HG02943 (cell line): ENCODE results near the gene UBR4.

Experiments used
- ATAC-seq: cut with Tn5 transposase; IDR thresholded peaks from one replicate; pipeline ENCODE4 v1.9.1; 2021; ENCODE audit warnings: mild to moderate bottlenecking, low read depth, moderate library complexity; ENCODE audit not compliant: unreplicated experiment

The UBR4 gene

DNA sequence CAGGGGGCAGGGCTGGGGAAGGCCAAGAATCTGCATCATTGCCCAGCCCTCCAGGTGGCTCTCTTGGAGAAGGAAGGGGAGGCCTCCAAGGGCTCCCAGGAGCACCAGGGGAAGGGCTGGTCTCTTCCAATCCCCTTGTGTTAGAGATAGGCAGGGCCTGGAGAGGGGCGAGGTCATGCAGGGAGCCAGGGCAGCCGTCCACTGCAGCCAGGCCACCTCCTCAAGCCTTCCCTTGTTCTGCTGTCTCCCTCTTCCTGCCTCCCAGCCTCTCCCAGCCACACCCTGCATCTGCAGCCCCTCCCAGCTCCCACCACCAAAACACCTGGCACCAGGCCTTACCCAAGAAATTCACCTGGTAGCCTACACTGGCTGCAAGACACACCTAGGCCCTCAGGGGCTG lies 148.3 kb downstream of the UBR4 start:
- no peak for ATAC-seq

DNA sequence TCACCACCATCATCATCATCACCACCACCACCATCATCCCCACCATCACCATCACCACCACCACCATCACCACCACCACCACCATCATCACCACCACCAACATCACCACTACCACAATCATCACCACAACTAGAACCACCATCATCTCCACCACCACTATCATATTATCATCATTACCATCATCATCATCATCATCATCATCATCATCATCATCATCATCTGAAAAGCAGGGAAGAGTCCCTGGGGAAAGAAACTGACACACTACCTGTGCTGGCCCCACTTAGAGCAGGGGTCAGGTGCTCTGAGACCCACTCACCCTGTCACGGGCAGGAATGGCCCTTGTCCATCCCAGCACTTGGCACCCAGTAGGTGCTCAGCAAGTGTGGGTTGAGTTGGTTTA lies 148.7 kb downstream of the UBR4 start:
- no peak for ATAC-seq

DNA sequence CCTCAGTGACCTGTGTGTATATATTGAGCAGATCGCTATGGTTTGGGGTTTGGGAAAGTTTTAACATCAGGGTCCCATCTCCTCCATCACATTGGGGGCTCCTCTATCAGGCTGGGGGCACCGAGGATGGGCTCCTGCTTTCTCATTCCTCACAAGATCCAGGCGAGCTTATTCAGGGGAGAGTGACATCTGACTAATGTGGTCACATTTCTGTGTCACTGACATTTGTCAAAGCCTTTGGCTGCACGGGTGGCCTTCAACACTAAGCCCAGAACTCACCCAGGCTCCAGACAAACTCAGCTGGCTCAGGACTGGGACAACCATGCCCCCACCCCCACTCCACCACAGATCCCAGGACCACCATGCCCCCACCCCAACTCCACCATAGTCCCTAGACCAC lies 150.3 kb downstream of the UBR4 start:
- ATAC-seq = no peak

DNA sequence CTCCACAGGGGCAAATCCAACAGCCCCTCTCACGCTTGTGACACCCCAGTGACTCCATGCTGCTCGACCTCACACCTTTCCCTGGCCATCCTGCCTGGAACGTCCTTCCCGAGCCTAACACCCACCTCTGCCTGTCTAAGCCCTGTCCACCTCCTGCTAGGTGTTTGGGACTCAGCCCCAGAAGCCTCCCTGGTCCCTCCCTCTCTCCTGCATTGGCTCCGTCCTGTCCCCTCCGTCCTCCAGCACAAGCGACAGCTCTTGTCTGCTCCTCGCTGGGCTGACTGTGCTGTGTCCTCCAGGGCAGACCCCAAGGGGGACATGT lies 151.6 kb downstream of the UBR4 start:
- ATAC-seq = no peak

DNA sequence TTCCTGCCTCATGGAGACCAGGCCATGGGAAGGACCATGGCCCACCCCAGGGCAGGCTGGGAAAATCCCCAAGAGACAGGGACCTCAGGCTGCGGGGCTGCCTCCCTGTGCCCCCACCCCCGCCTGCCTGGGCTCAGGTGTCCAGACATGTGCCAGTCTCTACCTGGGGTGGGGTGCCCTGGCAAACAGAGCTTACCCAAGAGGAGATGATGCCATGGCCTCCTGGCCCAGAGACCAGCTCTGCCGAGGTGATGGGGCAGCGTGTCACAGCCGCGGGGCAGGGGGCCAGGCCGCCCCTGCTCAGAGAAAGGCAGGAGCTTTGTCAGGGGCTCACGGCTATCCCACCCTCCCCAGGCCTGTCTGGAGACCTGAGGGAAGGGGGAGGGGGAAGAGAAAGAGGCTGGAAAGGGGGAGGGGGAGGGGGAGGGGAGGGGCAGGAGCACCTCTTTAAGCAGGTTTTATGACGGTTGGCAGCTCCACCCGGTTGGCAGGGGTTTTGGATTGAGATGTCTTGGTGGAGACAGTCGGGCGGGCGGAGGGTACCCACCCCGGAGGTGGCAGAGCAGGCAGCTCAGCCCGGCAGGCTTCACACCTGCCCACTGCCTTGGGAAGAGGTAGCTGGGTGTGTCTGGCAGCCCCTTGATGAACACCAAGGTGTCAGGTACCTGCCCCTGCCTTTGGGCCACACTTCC lies 152.1 kb downstream of the UBR4 start:
- ATAC-seq = no peak

DNA sequence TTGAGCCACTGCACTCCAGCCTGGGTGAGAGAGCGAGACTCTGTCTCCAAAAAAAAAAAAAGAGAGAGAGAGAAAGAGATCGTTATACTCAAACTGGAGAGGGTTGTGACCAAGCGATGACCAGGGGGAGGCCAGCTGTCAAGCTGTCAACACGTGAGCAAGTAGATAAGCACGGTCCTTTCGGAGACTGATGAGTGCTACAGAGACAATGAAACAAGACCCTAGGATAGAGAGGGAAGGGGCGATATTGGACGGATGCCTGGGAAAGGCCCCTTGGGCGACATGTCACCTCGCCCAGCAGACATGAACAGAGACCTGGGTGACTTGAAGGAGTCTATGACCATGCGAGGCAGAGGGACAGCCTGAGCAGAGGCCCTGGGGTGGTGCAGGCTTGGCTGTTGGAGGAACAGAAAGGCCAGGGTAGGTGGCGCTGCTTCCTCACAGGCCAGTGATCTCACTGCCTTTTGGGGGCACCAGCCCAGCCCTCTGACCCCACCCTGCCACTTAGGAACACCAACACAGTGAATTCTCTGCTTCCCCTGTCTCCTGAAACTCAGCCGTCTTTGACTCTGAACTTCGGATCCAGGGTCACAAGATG lies 152.8 kb downstream of the UBR4 start:
- ATAC-seq = no peak

DNA sequence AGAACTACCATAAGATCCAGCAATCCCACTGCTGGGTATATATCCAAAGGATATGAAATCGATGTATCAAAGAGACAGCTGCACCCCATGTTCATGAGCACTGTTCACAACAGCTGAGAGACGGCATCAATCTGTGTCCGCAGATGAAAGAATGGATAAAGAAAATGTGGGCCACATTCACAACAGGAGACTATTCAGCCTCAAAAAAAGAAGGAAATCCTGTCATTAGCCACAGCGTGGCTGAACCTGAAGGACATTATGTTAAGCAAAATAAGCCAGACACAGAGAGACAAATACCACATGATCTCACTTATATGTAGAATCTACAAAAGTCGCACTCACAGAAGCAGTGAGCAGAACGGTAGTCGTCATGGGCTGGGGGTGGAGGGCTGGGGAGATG lies 154.4 kb downstream of the UBR4 start:
- ATAC-seq = no peak

DNA sequence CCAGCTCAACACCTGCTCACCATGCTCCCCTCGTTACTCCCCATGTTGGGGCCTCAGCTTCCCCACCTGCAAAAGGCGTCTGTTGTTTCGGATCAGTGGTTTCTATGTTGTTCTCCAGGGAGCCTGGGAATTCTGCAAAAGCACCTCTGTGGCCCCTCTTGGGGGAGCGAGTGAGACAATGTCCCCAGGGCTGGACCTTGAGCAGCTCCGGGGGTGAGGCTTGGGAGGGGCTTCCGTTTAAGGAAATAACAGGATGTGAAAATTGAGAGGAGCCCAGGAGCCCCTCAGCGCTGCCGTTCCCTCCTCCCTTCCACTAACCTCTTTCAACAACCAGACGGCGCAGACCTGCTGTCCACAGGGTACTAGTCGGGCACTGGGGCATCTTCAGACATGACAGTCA lies 155.1 kb downstream of the UBR4 start:
- no peak for ATAC-seq

DNA sequence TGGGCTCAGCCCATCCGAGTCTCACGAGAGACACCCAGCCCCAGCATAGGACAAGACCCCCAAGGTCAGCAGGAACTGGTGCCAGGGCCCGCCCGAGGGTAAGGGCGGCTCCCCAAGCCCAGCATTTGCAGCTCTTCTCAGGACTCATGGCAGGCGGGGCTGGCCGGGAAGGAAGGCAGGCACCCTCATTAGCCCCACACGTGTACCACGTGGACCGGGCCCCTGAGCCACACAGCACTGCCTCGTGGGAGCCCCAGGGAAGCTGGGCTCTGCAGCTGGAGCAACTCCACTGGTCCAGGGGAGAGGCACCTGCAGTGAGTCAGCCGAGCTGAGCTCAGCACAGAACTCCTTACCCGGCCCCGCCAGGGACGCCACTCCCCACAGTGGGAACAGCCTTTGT lies 155.8 kb downstream of the UBR4 start:
- no peak for ATAC-seq

DNA sequence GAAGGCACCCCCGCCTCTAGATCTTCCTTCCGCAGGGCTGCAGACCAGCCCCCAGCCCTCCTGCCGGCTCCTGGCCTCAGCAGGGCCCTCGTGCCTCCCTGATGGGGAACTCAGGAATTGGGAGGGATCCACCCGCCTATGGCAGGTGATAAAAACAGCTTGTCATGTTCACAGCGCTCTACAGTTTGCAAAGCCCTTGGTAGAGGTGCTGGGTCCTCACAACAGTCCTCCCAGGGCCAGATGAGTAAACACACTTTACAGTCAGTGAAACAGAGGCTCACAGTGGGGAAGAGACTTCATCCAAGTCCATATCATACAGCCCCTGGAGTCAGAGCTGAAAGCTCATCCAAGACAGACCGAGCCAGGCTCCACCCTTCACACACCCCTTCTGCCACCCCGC lies 156.6 kb downstream of the UBR4 start:
- ATAC-seq = no peak

DNA sequence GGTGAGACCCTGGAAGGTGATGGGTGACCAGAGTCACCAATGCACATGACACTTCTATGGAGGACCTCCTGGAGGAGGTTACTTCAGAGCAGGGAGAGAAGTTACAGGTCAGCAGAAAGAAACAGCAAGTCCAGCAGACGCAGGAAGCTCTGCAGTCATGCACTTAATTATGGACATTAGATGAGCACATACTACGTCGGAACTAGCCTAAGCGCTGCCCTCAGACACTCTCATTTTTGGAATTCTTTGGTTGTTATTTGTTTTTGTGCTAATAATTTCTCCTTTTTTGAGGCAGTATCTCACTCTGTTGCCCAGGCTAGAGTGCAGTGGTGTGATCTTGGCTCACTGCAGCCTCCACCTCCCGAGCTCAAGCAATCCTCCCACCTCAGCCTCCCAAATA lies 160.3 kb downstream of the UBR4 start:
- no peak for ATAC-seq

DNA sequence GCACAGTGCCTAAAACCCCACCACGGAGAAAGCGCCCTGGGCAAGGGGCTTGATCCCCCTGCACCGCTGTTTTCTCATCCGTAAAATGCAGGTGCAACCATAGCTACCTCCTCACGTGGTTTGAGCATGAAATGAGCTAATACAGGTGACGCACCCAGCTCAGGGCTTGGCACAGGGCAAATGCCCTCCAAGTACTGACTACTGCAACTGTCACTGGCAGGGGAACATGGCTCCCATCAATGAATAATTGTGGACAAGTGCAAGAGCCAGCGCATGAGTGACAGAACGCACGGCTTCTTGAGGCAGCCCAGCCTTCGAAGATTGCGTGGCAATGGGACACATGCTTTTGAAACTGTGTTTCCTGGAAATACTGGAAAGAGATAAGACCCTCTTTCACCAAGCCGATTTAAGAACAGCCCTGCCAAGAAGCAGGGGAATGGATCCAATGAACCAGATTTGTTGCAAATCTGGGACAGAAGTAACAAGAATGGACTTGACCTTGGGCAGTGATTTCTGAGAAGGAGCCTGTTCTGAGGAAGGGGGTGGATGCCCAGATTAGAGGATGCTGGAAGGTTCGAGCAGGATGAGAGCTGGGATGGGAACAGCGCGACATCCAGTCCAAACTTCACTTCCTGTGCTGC lies 160.8 kb downstream of the UBR4 start:
- ATAC-seq = no peak

DNA sequence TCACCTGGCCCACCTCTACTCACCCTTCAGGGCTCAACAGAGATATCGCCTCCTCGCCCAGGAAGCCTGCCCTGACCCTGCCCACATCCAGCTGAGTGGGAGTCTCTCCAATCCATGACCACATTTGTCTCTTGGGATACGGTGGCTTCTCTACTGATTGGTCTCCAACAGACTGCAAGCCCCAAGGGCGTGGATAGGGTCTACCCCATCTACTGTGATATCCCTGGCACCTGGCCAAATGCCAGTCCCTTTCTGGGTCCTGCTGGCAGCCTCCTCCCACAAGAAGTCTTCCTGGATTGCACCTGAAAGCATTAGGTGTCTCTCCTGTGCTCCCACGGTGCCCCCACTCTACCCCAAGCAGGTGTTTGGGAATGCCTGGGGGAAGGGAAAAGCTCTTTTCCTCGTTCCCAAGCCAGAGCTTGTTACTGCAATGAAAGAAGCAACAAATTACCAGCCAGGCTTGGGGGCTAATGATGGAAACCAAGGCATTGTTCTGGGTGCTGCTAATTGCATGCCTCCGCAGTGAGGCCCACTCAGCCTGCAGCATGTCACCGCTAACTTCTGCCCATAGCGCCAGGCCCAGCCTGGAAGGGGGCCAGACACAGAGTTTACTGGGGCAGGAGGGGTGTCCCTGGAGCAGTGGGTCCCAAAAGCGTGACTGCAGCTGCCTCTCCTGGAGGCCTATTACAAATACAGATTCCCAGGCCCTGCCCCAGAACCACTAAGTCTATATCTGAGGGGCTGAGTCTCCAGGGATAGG lies 162.9 kb downstream of the UBR4 start:
- no peak for ATAC-seq

DNA sequence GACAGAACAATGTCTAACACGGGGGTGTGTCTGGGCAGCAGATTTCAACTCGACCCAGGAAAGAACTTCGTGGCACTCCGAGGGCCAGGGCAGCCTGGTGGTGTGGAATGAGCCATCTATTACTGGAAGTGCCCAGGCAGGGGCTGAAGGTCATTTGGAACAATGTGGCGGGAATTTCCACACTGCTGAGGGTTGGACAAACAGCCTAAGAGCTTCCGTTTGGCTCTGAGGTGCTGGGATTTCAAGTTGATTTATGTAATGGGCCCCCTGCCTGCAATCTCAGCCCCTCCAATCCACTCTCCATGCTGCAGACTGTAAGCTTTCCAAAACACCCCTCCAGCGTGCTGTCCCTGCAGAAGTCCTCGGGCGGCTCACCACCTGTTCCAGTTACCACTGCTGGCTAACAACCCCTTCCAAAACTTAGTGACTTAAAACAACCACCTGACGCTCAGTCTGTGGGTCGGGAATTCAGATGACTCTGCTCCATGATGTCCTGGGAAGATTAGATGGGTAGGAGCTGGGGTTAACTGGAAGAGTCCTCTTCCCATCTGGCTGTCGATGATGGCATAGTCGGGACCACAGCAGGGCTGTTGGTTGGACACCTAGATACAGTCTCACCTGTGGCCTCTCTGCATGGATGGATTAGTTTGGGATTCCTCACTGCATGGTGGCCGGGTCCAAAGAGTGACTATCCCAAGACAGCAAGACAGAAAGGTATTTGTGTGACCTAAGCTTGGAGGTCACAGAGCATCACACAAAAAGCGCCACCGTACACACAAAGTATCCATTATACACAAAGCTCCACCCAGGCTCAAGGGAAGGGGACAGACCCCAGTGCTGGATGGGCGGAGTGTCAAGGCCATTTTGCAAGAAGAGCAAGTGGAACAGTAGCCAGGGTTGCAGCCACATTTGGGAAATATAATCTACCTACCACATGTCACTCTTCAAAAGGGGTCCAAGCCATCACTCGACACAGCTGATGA lies 163.9 kb downstream of the UBR4 start:
- ATAC-seq = no peak

DNA sequence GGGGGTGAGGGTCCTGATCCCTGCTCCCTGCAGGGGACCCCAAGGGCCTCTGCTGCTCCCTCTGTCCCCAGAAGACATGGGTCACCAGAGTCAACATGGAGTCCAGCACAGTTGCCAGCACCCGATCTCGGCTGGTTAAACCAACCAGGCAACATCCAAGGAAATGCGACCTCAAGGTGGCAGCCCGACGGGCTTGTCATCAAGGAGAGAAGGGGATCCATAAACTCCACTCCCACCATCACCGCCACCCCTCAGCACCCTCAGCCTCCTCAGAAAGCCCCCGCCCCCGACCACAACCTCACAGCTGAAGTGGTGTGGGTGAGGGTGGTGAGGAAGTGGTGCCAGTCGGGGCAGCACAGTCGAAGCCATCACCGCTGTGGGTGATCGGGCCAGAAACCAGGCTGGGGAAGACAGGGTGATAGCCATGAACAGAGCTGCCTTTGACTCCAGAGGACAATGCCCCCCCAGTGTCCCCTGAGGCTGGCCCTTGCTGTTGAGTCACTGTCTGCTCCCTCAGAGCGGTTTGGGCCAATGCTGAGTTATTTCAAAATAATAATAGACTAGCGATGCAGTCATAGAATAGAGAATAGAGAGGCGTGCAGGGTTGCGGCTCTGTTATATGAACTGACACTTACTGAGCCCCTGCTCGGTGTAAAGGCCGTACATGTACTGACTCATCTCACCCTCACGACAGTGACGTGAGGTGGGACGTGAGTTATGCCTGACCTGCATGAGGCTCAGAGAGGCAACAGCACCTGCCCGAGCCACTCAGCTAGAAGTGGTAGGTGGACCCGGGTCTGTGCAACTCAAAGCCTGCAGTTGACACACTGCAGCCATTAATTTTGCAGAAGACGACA lies 164.9 kb downstream of the UBR4 start:
- no peak for ATAC-seq

DNA sequence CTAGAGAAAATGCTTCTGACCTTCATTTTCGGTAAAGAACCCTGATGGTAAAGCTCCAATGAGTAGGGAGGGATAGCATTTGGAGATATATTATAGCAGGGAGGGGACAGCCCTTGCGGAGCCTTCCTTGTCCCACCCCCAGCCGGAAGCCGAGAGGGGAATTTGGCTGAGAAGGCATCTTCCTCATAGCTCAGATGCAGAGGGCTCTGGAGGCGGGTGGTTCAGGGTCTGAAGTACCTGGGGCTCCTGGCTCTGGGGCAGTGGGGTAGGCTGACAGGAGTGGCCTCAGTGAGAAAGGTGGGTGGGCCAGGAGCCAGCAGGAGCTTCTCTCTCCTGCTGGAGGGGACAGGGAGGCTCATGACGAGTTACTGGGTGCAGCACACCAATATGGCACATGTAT lies 165.6 kb downstream of the UBR4 start:
- ATAC-seq = no peak

DNA sequence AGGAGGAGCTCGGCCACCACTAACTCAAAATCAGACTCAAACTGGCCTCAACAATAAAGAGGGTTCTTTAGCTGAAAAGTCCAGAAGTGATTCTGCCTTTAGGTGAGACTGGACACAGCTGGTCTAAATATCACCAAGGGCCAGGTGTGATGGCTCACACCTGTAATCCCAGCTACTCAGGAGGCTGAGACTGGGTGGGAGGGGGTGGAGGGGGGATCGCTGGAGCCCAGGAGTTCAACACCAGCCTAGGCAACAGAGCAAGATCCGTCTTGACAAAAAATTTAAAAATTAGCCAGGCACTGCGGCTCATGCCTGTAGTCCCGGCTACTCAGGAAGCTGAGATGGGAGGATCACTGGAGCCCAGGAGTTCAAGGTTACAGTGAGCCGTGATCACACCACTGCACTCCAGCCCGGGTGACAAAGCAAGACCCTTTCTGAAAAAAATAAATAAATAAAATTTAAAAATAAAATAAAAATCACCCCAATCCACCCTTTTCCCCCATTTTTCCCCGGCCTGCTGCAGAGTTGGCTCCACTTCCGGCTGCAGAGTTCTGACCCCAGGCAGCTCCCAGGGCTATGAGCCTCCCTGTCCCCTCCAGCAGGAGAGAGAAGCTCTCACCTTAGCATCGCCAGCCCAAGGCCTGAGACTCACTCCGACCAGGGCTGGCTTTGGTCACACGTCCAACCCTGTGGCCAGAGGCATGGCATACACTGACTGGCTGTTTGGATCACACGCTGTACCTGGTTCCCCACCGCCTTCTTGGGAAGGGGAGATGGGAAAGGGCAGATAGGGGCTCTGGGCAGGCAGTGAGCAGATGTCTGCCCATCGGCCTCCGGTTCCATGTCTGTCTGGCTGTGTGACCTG lies 166.3 kb downstream of the UBR4 start:
- ATAC-seq = no peak

DNA sequence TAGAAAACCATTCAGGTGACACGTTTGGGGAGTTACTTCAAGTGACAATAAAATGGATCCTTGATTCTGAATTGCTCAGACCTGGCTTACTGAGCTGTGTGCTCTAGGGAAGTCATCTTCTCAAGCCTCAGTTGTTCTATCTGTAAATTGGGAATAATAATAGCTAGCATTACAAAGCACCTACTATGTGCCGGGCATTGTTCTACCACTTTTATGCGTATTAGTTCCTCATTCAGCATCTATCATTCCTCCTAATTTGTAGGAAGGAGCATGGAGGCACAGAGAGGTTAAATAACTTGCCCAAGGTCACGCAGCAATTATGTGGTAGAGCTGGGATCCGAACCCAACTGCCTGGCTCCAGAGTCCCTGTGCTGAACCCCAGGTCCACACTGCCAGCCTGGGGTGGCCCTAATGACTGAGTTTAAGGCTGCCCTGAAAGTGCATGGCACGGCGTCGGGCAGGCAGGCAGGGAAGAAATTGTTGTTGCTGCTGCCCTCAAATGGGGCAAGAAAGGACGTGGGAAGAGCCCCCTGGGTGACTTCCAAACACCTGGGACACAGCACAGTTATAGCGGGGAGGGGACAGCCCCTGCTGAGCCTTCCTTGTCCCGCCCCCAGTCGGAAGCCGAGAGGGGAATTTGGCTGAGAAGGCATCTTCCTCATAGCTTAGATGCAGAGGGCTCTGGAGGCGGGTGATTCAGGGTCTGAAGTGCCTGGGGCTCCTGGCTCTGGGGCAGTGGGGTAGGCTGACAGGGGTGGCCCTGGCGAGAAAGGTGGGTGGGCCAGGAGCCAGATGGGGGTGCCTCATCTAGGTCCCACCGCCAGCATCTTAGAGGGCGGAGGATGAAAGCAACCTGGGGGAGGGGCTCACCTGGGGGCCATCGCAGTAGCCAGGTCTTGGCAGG lies 167.1 kb downstream of the UBR4 start:
- ATAC-seq = no peak
